Suprapubic skin (tissue), 4 donors: ENCODE measurements around the gene C5AR2.

ENCODE experiments used
- EP300 ChIP-seq: sonication (generic); formaldehyde crosslinking; IDR thresholded peaks from one replicate; pipeline ENCODE4 v1.6.1; 2017; ENCODE audit warnings: antibody characterized with exemption
- POLR2AphosphoS5 ChIP-seq, 3 donors: sonication (generic); formaldehyde crosslinking; IDR thresholded peaks; one replicate each; pipeline ENCODE4 v1.6.1; 2017; ENCODE audit warnings: antibody characterized with exemption in 3 of 3

- no peak for TF ChIP-seq EP300
- TF ChIP-seq POLR2AphosphoS5 (IDR thresholded peaks at IDR 0.05): no peak
These were observed 43.1 kb downstream of the C5AR2 start for GRCh38 chr19:47374876-47375693.
